KMS-11 (cell line): ENCODE data around the gene IFI44L.

Experiments
- H2AFZ ChIP-seq: fragments of 200-600 bp; sonication (generic); 2 replicates; pipeline ENCODE4 v1.6.1; 2016; ENCODE audit warnings: antibody characterized with exemption, mixed run types, low read depth
- H3K27ac ChIP-seq: fragments of 200-600 bp; sonication (generic); 2 replicates; pipeline ENCODE4 v1.6.1; 2016; ENCODE audit warnings: mild to moderate bottlenecking, mixed run types
- H3K27me3 ChIP-seq: fragments of 200-600 bp; sonication (generic); 2 replicates; pipeline ENCODE4 v1.6.1; 2017; ENCODE audit warnings: mild to moderate bottlenecking, low read depth, mixed run types, moderate library complexity; ENCODE audit not compliant: insufficient read depth
- H3K36me3 ChIP-seq: fragments of 200-600 bp; sonication (generic); 2 replicates; pipeline ENCODE4 v1.6.1; 2017; ENCODE audit warnings: mild to moderate bottlenecking, mixed run types; ENCODE audit not compliant: insufficient read depth
- H3K4me1 ChIP-seq: fragments of 200-600 bp; sonication (generic); 2 replicates; pipeline ENCODE4 v1.6.1; 2016; ENCODE audit warnings: mild to moderate bottlenecking, low read depth, mixed run types; ENCODE audit not compliant: poor library complexity, severe bottlenecking
- H3K4me2 ChIP-seq: fragments of 200-600 bp; sonication (generic); 2 replicates; pipeline ENCODE4 v1.7.0; 2016; ENCODE audit warnings: mild to moderate bottlenecking, mixed run types
- H3K4me3 ChIP-seq: fragments of 200-600 bp; sonication (generic); IDR thresholded peaks from 2 replicates; pipeline ENCODE4 v1.6.1; 2017; ENCODE audit warnings: low read depth, low read length, mixed read lengths; ENCODE audit not compliant: insufficient read depth
- H3K79me2 ChIP-seq: fragments of 200-600 bp; sonication (generic); 2 replicates; pipeline ENCODE4 v1.6.1; 2016; ENCODE audit warnings: low read depth, mixed run types; ENCODE audit not compliant: insufficient read depth
- H3K9ac ChIP-seq: fragments of 200-600 bp; sonication (generic); 2 replicates; pipeline ENCODE4 v1.6.1; 2016; ENCODE audit warnings: mild to moderate bottlenecking, mixed run types
- H4K20me1 ChIP-seq: fragments of 200-600 bp; sonication (generic); 2 replicates; pipeline ENCODE4 v1.6.1; 2016; ENCODE audit warnings: mild to moderate bottlenecking, mixed run types; ENCODE audit not compliant: insufficient read depth
- TF ChIP-seq, protein P1 (sequence below): fragments of 200-600 bp; sonication (generic); conservative IDR thresholded peaks from 2 replicates; pipeline ENCODE4 v1.6.1; 2017; ENCODE audit warnings: low read depth, mild to moderate bottlenecking, antibody characterized with exemption, low read length, moderate library complexity, mixed read lengths

The IFI44L gene

DNA sequence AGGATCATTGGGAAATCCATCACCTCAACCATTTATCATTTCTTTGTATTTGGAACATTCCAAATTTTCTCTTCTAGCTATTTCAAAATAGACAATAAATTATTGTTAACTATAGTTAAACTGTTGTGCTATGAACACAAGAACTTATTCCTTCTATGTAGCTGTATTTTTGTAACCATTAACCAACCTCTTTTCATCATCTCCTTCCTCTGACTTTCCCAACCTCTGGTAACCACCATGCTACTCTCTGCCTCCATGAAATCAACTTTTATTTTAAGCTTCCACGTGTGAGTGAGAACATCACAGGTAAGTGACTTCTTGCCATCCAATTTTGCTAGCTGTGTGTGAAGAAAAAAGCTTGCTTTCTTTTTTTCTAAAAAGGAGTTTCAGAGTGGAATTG is 418 bp downstream of the IFI44L start:
- no peak overlapping the region for H3K4me3 ChIP-seq
- peak overlapping the region; percentile 54 for H3K4me2 ChIP-seq
- no peaks in the 10 kb centered on the region for H3K79me2 ChIP-seq
- H3K36me3 ChIP-seq: no peaks in the 10 kb centered on the region
- no peak overlapping the region for H2AFZ ChIP-seq
- H3K27ac ChIP-seq: no peak overlapping the region
- peaks cover 24% of the 10 kb centered on the region for H3K4me1 ChIP-seq
- TF ChIP-seq, protein P1, sequence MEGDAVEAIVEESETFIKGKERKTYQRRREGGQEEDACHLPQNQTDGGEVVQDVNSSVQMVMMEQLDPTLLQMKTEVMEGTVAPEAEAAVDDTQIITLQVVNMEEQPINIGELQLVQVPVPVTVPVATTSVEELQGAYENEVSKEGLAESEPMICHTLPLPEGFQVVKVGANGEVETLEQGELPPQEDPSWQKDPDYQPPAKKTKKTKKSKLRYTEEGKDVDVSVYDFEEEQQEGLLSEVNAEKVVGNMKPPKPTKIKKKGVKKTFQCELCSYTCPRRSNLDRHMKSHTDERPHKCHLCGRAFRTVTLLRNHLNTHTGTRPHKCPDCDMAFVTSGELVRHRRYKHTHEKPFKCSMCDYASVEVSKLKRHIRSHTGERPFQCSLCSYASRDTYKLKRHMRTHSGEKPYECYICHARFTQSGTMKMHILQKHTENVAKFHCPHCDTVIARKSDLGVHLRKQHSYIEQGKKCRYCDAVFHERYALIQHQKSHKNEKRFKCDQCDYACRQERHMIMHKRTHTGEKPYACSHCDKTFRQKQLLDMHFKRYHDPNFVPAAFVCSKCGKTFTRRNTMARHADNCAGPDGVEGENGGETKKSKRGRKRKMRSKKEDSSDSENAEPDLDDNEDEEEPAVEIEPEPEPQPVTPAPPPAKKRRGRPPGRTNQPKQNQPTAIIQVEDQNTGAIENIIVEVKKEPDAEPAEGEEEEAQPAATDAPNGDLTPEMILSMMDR: no peak
- H4K20me1 ChIP-seq: no peaks in the 10 kb centered on the region
- H3K27me3 ChIP-seq: peaks cover 10% of the 10 kb centered on the region; the same call in 1 of the 2 replicates
- no peak overlapping the region for H3K9ac ChIP-seq

DNA sequence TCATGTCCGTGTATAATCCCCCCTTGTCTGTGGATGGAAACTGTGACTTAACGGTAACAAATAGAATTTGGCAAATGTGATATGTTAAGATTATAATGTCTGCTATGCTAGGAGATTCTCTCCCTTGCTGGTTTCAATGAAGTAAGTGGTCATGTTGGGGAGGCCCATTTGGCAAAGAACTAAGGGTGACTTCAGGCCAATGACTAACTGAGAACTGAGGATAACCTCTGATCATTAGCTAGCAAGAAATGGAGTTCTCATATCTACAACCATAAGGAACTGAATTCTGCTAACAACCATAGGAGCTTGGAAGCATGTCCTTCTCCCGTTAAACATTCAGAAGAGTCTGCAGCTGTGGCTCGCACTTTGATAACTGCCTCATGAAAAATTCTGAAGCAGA is 2.3 kb downstream of the IFI44L start:
- Histone ChIP-seq H2AFZ (no peak overlapping the region), H3K4me2 (no peak overlapping the region), H4K20me1 (no peaks in the 10 kb centered on the region), H3K27me3 (peaks cover 10% of the 10 kb centered on the region; the same call in 1 of the 2 replicates), H3K79me2 (no peaks in the 10 kb centered on the region), H3K9ac (no peak overlapping the region), H3K36me3 (no peaks in the 10 kb centered on the region), H3K4me1 (peaks cover 24% of the 10 kb centered on the region), H3K27ac (no peak overlapping the region), H3K4me3 (no peak overlapping the region)
- TF ChIP-seq, protein P1: no peak

GRCh38 chr1:78624035-78624434 is 3.8 kb downstream of the IFI44L start:
- Histone ChIP-seq H3K79me2 (no peaks in the 10 kb centered on the region), H3K9ac (no peak overlapping the region), H3K4me2 (no peak overlapping the region), H3K27me3 (peaks cover 5% of the 10 kb centered on the region; the same call in 1 of the 2 replicates), H3K4me1 (peaks cover 19% of the 10 kb centered on the region), H3K27ac (no peak overlapping the region), H2AFZ (no peak overlapping the region), H3K36me3 (no peaks in the 10 kb centered on the region), H4K20me1 (no peaks in the 10 kb centered on the region), H3K4me3 (no peak overlapping the region)
- TF ChIP-seq, protein P1: no peak

DNA sequence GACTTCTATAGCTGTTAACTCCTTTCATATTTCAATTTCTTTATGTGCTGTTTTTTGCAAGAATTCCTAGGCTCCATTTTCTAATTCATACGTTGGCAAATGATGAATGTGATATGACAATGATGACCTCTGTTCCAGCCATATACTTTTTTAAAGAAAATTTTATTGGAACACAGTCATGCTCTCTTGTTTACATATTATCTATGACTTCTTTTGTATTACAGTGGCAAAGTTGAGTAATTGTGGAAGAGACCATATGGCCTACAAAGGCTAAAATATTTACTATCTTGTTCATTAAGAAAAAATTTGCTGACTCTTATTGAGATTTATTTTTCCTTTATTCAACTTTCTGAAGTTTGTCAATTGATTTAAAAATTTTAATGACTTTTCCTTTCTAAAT is 7.1 kb downstream of the IFI44L start:
- Histone ChIP-seq H2AFZ (no peak overlapping the region), H3K4me2 (no peak overlapping the region), H3K27me3 (no peaks in the 10 kb centered on the region), H3K4me1 (no peaks in the 10 kb centered on the region), H3K9ac (no peak overlapping the region), H3K79me2 (no peaks in the 10 kb centered on the region), H3K27ac (no peak overlapping the region), H3K36me3 (no peaks in the 10 kb centered on the region), H3K4me3 (no peak overlapping the region), H4K20me1 (no peaks in the 10 kb centered on the region)
- TF ChIP-seq, protein P1: no peak
